GM19193 (cell line): ENCODE measurements around the gene SLC7A8.

ENCODE experiments used
- POLR2A ChIP-seq: IDR thresholded peaks from 4 replicates; pipeline ENCODE4 v1.6.1; 2011; ENCODE audit not compliant: insufficient read depth, insufficient read length; ENCODE audit errors: extremely low read depth

Gene SLC7A8

DNA sequence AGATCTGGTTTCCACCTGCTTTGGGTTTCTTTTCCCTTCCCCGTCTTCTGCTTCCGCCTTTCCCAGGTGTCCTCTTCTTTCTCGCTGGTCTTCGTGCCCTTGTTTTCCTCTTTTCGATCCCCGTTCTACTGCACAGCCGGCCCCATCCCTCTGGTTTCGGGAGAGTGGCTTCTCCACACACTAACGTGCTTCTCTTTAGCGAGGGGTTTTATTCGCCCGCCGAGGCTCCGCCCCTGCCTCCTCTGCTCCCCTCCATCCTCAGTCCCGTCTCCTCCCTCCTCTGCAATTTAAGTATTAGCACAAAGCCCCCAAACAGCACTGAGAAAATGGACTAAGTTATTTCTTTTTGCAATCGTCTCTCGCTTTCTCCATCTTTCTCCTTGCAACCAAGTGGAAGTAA, at the start of gene SLC7A8:
Gene SLC7A8 (minus strand): TSS at position 182 of the 400 bp plus-strand sequence. CDS start 746 bp downstream, outside the sequence.
- no peak for TF ChIP-seq POLR2A

DNA sequence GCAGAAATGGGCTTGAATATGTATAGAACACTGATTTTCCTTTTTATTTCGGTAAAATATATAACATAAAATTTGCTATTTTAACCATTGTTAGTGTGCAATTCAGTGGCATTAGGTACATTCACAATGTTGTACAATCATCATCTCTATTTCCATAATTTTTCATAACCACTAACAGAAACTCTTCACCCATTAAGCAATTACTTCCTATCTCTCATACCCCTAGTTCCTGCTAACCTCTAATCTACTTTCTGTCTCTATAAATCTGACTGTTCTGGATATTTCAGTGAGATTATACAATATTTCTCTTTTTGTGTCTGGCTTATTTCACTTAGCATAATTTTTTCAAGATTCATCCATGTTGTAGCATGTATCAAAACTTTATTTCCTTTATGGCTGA, 45.4 kb upstream of the SLC7A8 start:
- no peak for TF ChIP-seq POLR2A

DNA sequence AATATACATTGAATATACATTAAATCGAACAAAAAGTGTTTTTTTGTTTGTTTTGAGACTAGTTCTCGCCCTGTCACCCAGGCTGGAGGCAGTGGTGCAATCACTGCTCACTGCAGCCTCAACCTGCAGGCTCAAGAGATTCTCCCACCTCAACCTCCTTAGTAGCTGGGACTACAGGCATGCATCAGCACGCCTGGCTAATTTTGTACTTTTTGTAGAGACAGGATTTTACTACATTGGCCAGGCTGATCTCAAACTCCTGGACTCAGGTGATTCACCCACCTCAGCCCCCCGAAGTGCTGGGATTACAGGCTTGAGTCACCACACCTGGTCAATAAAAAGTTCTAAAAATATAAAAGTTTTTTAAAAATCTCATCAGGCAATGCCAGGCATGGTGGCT, 44.1 kb upstream of the SLC7A8 start:
- TF ChIP-seq POLR2A = no peak

DNA sequence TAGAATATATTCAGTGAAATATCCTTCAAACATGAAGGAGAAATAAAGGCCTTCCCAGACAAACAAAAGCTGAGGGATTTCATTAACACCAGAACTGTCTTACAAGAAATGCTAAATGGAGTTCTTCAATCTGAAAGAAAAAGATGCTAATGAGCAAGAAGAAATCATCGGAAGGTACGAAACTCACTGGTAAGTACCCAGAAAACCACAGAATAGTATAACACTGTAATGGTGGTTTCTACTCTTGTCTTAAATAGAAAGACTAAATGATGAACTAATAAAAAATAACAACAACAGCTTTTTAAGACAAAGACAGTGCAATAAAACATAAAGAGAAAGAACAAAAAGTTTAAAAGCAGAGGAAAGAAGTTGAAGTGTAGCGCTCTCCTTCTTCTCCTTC, 35.6 kb upstream of the SLC7A8 start:
- no peak for TF ChIP-seq POLR2A

DNA sequence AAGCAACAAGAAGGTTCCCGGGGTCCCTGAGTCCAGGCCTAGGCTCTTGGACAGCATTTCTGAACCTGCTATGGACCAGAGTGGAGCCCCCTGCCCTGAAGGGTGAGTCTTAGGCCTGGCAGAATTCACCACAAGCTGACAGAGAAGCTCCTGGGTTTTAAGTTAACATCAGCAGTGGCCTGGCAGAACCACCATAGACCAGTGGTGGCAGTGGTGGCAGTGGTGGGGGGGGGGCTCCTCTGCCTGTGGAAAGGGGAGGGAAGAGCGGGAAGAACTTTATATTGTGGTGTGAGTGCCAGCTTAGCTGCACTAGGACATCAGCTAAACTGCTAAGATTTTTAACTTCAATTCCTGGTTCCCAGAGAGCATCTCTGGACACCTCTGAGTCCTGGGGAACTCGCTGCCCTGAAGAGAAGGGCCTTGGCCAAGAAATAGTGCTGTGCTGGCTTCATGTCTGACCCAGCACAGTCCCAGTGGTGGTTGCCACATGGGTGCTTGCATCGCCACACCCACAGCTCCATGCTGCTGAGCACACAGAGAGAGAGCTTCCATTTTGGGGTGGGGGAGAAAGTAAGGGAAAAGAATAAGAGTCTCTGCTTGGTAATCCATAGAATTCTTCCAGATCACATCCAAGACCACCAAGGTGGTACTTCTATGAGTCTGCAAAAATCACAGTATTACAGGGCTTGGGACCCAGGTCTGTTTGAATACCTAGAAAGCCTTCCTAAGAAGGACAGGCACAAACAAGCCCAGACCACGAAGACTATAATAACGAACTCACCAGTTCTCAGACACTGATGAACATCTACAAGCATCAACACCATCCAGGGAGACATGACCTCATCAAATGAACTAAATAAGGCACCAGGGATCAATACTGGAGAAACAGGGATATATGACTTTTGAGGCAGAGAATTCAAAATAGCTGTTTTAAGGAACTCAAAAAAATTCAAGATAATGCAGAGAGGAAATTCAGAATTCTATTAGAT, 33.9 kb upstream of the SLC7A8 start:
- no peak for TF ChIP-seq POLR2A

DNA sequence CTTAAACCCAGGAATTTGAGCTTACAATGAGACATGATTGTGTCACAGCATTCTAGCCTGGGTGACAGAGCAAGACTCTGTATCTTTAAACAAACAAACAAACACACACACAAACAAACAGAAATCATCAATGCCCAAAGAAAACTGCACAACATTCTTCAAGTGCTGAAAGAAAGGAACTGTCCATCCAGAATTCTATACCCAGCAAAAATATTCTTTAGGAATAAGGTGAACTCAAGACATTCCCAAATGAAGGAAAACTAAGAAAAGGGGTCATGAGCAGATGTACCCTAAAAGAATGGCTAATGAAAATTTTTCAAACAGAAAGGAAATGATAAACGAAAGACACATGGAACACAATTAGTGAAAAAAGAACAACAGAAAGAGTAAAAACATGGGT, 32.0 kb upstream of the SLC7A8 start:
- TF ChIP-seq POLR2A = no peak

DNA sequence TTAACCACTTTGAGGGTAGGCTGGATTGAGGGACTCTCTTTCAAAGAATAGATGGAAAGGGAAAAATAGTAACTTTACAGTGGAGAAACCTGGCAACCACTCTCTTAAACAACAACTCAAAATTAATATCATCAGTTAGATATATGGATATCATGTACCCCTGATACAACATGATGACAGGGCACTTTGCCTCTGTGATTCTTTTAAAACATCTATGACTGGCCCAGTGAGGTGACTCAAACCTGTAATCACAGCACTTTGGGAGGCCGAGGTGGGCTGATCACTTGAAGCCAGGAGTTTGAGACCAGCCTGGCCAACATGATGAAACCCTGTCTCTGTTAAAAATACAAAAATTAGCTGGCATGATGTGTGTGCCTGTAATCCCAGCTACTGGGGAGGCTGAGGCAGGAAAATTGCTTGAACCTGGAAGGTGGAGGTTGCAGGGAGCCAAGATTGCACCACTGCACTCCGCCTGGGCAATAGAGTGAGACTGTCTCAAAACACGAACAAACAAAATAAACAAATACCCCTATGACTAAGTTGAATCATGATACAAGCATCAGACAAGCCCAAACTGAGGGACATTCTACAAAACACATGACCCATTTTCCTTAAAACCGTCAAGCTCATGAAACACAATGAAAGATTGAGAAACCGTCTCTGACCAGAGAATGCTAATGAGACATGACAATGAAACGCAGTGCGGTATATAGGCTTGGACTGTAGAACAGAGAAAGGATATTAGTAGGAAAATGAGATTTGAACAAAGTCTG, 26.4 kb upstream of the SLC7A8 start:
- no peak for TF ChIP-seq POLR2A

DNA sequence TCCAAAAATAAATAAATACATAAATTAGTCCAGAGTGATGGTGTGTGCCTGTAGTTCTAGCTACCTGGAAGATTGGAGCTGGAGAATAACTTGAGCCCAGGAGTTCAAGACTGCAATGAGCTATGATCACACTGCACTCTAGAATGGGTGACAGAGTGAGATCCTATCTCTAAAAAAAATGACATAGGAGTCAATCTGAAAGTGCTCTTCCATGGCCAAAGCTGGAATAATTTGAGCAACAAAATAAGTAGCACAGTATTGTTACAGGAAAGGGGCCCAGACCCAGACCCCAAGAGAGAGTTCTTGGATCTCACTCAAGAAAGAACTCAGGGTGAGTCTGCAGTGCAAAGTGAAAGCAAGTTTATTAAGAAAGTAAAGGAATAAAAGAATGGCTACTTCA, 24.9 kb upstream of the SLC7A8 start:
- no peak for TF ChIP-seq POLR2A

DNA sequence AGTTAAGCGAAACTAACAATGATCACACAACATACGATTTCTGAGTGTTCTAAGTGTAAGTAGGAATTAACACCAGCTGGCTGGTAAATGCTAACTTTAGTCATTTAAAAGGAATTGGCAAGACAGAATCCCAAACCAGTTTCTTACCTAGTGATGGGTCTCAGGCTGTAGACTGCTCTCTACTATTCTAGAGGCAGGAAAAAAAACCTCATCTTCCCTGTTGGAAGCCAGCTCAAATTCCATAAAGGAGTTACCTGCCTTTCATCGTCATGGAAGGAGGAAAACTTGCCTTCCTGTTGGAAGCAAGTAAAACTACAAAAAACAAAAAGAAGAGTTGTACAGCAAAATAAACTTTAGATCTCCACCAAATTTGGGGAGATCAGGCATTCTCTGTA, 23.7 kb upstream of the SLC7A8 start:
- TF ChIP-seq POLR2A = no peak

DNA sequence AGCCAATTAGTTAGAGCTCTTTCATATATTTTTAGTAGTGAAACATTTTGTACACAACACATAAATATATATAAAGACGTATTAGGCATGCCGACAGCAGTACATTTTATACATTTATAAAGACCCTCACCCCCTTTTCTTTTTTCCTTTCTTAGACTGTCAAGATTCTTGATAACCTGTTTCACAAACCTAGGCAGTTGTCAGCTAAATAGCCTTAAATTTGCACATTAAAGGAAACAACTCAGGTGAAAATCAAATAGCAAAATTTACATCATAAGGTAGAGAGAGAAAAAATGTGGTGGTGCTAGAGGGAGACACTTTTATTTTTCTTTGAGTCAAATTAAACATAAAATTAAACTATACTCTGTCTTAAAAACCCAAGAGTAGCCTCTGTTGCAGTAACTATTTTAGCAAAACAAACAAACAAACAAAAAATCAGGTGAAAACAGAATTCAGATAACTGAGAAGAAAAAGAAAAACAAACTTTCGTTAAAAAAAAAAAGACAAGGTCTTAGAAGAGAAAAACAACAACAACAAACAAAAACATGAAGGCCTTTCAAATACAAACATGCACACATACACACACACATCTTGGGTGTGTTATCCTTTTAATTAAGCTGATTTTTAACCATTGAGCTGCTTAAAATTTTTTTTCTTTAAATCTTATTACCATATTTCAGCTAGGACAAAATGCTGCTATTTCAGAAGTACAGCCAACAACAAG, 23.1 kb upstream of the SLC7A8 start:
- TF ChIP-seq POLR2A = no peak

DNA sequence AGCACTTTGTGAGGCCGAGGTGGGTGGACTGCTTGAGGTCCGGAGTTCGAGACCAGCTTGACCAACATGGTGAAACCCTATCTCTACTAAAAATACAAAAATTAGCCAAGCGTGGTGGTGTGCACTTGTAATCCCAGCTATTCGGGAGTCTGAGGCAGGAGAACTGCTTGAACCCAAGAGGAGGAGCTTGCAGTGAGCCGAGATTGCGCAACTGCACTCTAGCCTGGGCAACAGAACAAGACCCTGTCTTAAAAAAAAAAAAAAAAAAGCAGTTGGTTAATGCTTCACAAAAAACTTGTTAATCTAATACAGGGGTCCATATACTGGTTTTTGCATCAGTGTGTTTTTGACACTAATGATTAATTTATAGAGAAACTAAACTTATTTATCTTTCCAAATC, 18.5 kb upstream of the SLC7A8 start:
- TF ChIP-seq POLR2A = no peak

DNA sequence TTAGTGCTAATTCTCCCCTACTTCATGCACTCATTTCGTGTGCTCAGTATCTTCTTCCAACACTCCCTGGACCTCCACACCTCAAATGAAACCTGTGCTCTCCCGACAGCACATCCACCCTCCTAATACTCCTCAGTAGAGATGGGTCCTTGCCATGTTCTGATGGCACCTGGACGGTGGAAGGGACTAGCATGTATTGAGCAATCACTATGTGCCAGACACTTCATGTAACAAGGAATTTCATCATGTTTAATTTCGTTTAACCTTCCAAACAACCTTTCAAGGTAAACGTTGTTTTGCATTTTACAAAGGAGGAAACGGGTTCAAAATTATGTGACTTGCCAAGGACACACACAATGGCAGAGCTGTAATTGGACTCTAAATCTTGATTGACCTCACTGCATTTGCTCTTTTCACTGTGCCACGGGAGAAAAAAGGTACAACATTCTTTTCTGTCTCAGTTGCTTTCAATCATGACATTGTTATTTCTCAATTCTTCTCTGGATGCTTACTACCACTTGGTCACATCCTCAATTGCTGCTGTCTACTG, 12.2 kb upstream of the SLC7A8 start:
- TF ChIP-seq POLR2A = no peak

DNA sequence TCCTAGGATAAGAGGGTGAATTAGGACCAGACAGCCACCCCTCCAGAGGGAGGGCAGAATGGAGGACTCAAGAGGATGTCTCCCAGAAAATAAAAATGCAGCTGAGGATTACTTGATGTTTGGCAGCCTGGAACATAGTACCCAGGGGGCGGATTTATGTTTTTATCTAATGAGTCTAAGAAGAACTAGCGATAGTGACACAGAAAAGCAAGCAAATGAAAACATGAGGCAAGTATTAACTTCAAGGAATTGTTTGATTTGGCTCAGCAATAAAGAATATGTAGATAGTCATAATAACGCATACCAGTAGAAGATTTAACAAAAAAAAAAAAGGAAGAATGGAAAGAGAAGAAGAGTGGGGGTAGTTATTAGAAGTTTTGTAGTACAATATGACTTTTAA, 10.0 kb upstream of the SLC7A8 start:
- no peak for TF ChIP-seq POLR2A

DNA sequence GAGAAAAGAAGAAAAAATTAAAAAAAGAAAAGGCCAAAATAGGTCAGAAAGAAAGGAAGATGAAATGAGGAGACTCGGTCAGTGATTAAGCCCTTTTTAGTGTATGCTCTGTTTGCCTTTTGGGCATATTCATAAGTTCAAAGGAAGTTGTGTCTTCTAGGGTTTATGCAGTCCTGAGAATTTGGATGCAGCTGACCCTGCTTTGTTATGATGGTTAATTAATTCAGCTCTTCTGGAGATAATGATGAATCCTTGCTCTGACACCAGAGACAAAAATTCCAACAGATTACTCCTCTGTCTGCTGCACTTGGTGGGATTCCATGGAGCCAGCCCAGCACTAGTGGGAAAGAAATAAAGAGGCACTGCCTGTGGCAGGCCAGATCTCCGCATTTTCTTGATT, 4.5 kb upstream of the SLC7A8 start:
- no peak for TF ChIP-seq POLR2A
